Astrocyte (in vitro differentiated cells and primary cell): Measurements from ENCODE around the gene ASGR2.

ENCODE experiments used
- CTCF ChIP-seq: IDR thresholded peaks from 2 replicates; pipeline ENCODE4 v1.5.1; 2011; ENCODE audit warnings: low read depth, mild to moderate bottlenecking, inconsistent platforms, low read length, moderate library complexity; ENCODE audit not compliant: insufficient read depth
- EZH2 ChIP-seq: IDR thresholded peaks from 2 replicates; pipeline ENCODE4 v1.6.1; 2012; ENCODE audit warnings: mild to moderate bottlenecking, low read length, inconsistent platforms; ENCODE audit not compliant: insufficient read depth

GRCh38 chr17:7097940-7098339 lies 16.7 kb downstream of the ASGR2 start:
- TF ChIP-seq CTCF, result no peak
- TF ChIP-seq EZH2, result no peak
